Endometrial microvascular endothelial cells (primary cell): ENCODE results near the gene GNG14. TPM values are rescaled to one million over a fixed set of nuclear protein-coding genes. Genes with fewer than 3 reads are reported as not detected.
"Not testable (repeated sequence)": the region's sequence is repeated elsewhere in the genome, so short reads cannot be mapped to it uniquely, and the experiment has no call there.

Source experiments
- in situ Hi-C: cut with HindIII; loops from 2 replicates; pipeline ENCODE4 v1.10.0; 2017; ENCODE audit warnings: low sequenced_read_pairs, low pct_unique_long_range_greater_than_20kb; ENCODE audit errors: inconsistent ontology term
- total RNA-seq: library from RNA; depleted of rRNA; stranded (reverse); fragments of >200 nt; gene quantifications from one replicate; pipeline ENCODE4 v1.2.3, GENCODE V29; 2015; ENCODE audit errors: inconsistent ontology term

The GNG14 gene
- total RNA-seq, 1 donor from 2014 or later: not detected

DNA sequence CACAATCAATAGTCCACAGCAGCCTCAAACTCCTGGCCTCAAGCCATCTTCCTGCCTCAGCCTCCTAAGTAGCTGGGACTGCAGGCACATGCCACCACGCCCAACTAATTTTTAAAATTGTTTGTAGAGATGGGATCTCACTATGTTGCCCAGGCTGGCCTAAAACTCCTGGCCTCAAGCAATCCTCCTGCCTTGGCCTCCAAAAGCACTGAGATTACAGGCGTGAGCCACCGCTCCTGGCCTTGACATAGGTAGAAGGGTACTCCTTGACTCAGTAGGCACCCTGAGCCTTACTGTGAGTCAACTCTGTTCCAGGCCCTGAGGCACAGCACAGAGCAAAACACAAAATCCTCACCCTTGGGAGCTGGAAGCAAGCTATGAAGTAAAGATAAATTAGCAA is 28.1 kb downstream of the GNG14 start:
- in situ Hi-C loops: no loop called here

DNA sequence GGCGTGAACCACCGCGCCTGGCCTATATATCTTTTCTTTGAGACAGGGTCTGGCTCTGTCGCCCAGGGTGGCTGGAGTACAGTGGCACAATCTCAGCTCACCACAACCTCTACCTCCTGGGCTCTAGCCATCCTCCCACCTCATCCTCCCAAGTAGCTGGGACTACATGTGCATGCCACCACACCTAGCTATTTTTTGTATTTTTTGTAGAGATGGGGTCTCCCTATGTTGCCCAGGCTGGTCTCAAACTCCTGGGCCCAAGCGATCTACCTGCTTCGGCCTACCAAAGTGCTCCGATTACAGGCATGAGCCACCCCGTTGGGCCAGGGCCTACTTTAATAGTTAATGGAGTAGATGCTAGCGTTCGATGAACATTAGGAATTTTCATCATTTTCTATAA is 32.5 kb downstream of the GNG14 start:
- in situ Hi-C loops: no loop called here

DNA sequence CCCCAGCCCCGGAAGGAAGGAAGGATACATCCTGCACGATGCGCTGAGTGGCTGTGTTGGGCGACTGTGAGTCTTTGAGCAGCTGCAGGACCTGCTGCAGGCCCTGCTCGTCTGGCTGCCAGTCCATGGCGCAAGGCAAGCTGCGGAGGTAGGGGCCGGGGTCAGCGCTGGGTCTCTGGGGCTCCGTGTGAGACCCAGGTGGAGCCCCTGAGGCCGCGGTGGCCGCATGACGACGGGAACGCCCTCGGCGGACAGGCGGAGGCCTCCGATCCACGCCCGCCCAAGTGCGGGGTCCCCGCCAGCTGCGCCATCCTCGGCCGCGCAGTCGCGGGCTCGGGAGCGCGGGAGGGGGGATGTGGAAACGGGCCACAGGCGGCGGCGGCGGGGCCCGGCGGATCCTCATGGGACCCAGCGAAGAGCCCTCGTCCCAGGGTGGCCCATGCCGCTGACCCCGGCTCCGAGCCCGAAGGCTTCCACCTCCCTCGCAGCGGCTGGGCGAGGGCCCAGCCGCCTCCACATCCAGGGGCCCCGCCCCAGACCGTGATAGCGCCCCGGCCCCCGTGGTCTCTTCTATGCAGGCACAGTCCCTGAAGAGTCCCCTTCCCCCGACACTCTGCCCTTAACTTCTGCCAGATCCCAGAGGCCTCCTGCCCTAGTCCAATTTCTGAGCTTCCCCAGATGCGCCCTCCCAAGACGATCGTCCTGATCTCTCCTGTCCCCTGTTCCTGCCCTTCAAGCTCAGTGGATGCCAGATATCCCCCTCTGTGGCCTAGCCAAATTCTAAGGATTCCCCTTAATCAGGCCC is 33.3 kb downstream of the GNG14 start:
- in situ Hi-C loops: no loop called here

DNA sequence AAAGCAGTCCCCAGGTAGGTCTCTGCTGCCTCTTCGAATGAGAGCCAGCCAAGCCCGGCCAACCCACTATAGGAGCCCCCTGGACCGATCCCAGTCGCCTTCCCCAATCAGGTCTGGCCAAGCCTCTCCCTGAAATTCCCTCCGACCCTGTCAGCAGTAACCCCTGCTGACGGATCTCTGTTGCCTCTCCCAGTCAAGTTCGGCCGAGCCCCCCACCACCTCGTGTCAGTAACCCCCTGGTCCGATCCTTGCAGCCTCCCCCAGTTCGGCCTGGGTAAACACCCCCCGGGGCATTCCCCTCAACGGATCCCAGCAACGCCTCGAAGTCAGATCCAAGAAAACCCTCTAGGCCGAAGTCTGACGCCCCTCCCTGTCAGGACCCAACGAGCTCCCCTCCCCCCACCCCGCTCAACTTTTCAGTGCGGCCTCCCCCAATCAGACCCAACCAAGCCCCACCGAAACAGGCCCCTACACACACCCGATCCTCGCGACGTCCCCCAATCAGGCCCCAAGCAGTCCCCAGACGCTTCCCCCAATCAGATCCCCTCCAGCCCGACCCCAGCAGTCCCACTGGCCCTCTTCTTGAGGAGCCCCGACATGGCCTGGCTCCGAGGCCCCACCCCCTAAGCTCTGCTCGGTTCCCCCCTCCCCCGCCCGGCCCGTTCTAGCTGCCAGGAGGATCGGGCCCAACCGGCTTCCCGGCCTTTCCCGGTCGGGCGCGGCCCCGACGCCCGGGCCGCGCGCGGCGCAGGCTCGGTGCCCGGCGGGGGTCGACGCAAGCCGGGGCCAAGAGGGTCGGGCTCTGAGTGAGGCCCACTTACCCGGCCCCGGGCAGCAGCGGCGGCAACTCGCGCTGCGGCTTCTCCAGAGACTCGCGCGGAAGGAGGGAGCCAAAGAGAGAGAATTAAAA is 34.1 kb downstream of the GNG14 start:
- in situ Hi-C loops: no loop called here

DNA sequence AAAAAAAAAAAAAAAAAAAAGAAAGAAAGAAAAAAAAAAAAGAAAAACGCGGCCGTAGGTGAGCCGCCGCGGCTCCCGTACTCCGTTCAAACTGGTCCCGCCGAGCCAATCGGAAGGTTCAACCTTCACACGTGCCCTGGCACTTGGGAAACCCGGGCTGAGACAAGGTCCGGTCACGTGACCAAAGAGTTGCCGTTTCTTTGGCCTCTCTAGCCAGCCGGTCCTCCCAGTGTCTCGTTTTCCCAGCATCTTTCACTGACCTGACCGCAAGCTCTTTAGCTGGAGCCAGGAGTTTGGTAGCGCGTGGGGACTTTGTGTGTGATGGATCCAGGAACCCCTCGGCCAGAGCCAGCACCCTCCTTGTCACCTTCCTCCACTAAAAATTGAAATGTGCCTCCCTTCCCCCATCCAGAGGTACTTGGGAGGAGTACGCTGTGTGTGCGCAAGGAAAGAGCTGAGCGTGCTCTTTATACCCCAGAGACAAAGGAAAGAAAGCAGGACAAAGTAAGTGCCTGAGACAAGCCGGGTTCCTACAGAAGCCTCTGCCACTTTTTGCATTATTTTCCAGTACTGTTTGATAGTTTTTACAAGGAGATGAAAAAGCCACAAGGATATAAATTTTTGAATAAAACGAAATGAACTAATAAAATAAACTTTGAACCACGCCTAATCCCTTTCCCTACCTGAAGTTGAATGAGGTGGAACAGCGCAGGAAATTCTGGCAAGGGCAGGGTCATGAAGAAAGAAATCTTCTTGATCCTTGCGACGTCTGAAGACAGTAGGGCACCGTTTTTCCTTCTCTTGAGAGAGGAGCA is 35.0 kb downstream of the GNG14 start:
- in situ Hi-C loops: no loop called here

DNA sequence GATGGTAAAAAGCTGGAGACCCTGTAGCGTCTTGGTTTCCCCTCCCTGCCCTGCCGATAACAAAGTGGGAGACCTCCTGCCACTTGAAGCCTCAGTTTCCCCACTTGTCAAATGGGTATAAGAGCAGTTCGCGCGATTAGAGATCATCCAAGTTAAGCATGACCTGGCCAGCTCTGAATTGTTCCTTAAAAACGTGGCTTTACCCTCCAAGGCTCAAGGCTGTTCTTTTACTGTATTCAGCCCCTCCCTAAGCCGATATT is 35.5 kb downstream of the GNG14 start:
- in situ Hi-C loops: no loop called here

DNA sequence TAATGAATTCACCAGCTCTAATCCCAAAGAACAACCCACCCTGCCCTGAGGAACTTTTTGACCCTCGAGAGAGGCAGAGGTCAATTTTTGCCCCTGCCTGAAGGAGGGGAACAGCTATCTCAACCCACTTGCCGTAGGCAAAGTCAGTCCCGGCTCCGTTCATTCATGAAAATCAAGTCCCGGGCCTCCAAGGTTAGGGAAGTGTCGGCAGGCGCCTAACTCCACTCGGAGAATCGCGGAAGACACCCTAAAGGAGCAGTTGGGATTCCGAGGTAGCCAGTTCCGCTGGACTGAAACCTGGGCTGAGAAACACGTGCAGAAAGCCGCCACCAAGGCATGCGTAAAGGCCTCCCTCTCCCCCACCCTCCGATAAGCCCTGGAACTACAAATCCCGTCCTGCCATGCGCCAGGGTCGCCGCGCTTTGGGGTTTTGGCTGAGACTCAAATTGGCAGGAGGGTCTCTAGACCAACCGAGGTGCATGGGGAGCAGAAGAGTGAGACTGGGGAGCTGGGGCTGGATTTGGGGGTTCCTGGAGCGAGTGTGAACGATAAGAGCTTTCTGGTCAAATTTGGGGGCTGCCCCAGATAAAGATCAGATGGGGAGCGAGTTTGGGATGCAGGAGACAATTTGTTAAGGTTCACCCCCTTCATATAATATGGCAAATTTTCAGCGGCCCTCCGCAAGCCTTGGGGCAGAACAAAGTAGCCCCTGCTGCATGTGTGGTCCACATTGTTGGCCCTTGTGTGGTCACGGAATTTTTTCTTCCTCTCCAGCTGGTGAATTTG is 36.0 kb downstream of the GNG14 start, which contains the start of gene TNPO2:
Gene TNPO2 (minus strand): TSS at position 292 of the 786 bp plus-strand sequence. CDS start 2,955 bp downstream, outside the sequence.
- in situ Hi-C loops: no loop called here

DNA sequence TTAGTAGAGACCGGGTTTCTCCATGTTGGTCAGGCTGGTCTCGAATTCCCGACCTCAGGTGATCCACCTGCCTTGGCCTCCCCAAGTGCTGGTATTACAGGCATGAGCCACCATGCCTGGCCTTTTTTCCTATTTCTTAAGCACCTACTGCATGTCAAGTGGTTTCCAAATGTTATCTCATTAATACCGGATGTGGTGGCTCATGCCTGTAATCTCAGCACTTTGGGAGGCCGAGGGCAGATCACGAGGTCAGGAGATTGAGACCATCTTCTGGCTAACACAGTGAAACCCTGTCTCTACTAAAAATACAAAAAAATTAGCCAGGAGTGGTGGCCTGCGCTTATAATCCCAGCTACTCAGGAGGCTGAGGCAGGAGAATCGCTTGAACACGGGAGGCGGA is 37.8 kb downstream of the GNG14 start:
- in situ Hi-C loops: not testable (repeated sequence)

DNA sequence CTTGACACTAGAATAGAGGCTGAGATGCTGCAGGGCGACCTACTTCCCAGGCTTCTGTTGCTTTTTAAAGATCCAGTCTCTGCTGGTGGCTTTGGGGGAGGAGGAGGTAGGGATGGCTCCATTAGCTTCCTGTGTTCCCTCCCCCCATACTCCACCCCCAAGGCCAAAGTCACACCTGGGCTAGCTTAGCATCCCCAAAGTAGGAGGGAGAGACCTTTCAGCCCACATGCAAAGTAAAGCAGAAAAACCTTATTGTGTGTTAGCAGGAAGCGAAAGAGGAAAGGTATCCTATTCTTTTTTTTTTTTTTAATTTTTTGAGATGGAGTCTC is 39.2 kb downstream of the GNG14 start:
- in situ Hi-C loops: no loop called here

DNA sequence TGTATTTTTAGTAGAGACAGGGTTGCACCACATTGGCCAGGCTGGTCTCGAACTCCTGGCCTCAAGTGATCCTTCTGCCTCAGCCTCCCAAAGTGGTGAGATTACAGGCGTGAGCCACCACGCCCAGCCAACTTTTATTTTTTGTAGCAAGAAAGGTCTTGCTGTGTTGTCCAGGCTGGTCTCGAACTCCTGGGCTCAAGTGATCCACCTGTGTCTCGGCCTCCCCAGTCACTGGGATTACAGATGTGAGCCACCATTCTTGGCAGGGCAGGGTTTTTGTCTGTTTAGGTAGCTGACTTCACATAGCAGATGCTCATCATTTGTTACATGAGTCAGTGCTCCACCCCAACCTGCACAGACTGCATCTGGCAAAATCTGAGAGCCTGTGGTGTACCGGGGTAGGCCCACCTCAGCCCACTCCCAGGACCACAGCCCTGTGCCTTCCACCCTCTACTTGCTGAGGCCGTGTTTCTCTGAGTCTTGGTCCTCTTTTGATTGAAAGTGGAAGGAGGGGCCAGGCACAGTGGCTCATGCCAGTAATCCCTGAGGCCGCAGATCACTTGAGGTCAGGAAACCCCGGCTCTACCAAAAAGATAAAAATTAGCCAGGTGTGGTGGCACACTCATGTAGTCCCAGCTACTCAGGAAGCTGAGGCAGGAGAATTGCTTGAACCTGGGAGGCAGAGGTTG is 40.1 kb downstream of the GNG14 start:
- in situ Hi-C loops: no loop called here

DNA sequence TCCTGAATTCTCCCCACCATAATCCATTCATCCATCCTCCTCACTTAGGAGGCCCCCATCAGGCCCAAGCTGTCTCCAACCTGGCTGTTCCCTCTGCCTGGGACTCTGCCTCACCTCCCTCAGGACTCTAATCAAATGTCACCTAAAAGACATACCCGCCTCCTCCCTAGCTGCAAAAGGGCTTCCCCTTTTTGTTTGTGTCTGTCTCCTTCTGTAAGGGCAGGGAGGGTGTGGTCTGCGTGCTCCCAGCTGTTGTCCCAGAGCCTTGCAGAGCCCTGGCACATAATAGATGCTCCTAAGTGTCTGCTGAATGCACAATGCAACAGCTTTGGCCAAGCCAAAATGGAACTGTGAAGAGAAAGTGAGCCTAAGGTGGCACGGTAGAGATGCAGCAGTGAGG is 42.3 kb downstream of the GNG14 start:
- in situ Hi-C loops: no loop called here

DNA sequence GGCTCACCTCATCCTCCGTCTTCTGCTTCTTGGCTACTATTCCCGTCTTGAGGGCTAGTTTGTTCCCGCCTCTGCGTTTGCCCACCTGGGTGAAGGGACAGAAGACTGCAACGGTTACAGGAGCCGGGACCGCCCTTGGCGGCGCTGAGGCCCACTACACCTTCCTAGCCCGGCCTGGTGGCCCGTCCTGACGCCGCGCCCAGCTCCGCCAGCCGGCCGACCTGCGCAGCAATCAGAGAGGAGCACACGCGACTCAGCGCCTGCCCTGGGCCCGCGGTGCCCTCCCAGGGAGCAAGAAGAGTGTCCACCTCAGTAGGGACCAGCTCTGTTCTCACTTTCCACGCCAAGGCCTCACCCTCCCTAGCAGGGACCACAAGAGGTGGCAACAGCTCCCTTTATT is 43.5 kb downstream of the GNG14 start:
- in situ Hi-C loops: no loop called here

DNA sequence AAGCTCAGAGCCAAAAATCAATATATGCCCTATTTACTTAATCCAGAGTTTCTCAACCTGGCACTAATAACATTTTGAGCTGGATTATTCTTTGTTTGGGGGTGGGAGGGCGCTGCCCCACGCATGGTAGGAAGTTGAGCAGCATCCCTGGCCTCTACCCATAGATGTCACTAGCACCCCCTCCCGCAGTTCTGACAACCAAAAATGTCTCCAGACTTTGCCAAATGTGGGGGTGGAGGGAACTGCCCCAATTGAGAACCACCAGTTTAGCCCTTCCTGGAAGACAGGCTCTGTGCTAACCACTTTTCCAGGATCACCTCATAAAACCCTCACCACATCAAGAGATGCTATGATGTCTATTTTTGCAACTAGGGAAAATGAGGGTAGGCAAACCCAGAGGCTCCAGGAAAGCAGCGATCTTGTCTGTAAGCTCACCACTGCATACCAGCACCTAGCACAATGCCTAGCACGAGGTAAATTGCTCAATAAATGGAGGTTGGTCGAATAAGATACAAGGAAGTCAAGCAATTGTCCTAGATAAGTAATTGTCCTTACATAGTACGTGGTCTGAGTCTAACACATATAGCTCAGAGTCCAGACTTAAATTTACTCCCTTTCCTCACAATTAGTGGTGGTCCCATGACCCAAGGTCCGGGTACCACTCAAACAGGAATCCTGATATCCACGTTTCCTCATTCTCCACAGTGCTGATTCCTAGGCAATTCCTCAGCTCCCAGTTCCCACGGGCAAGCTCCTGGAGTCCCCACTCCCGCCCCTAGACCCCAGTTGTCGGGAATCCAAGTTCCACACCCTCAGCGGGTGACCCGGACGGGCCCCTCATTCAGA is 45.8 kb downstream of the GNG14 start:
- in situ Hi-C loops: no loop called here

DNA sequence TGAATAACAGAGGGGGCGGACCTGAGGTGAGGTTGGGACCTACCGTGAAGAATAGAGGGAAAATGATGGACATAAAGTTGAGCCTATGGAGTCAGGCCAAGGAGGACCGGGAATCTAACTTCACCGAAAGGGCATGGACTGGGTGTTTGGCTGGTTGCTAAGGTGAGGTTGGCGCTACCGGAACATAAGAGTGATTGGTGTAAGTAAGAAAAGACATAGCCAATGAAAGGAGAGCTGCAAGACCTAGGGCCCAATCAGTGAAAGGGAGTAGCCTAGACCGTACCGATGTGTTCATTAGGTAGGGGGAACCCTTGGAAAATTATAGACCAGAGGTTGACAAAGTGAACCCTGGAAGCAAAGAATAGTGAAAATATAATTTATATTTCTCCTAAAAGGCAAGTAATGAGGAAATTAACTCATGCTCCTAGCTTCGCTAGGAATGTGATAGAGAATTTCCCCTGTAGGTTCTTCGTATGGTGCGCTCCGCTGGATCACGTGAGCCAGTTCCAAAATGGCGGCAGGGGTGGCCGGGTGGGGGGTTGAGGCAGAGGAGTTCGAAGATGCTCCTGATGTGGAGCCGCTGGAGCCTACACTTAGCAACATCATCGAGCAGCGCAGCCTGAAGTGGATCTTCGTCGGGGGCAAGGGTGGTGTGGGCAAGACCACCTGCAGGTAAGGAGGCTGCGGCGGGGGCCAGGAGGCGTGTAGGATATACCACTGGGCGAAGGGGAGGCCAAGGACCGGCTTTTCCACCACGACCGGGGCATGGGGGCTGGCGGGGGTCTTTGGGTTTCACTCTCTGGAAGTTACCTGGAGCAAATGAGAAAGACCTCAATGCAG is 49.4 kb downstream of the GNG14 start, which contains the start of gene GET3:
Gene GET3 (plus strand): TSS at position 503 of the 840 bp plus-strand sequence. CDS start 9 bp downstream, at position 512.
- in situ Hi-C loops: no loop called here

DNA sequence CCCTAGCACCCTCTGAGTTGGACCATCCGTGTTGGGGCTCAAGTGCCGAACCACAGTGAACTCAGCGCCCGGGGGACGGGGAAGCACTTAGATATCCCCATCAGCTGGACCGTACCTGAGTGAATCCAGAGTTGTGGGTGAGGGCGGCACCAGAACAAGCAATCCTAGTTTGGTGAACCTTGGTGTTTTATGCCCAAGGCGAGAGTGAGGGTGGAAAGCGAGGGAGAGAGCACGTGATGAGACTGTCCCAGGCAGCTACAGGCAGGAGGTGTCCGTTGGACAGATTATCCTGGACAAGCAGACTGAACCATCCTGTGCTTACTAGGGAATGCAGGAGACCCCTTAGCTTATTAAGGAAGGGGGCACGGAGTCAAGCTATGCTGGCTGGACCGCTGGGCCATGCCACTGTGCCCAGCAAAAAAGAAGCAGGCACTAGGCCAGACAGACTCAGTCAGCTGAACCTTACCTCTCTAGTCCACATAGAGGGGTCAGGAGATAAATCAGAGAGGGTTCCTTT is 50.1 kb downstream of the GNG14 start:
- in situ Hi-C loops: no loop called here
